HepG2 (cell line): Measurements from ENCODE around the gene PPP1R18. TPM values are rescaled to one million over a fixed set of nuclear protein-coding genes. Genes with fewer than 3 reads are reported as not detected.

Experiments used
- ATAC-seq: fragments of 200-7000 bp; cut with Tn5 transposase; 3 replicates; pipeline ENCODE4 v1.9.1; 2020; ENCODE audit warnings: mild to moderate bottlenecking, moderate library complexity
- BruUV-seq: library from RNA; stranded (reverse); fragments of 400-500 nt; replicated peaks from 2 replicates; lab custom pipeline; 2021; lab: Mats Ljungman, UMichigan
- CTCF ChIA-PET: fragments of 300-600 bp; formaldehyde crosslinking; extraction: SDS; loops from one replicate; lab custom pipeline; 2021; ENCODE audit warnings: low total read pairs, inconsistent platforms, low intra/inter-chr PET ratio; lab: Yijun Ruan, JAX
- POLR2A ChIA-PET: fragments of 350-600 bp; sonication (Branson Sonifier 250); formaldehyde crosslinking; loops from one replicate; lab custom pipeline; 2020; ENCODE audit warnings: antibody characterized with exemption, inconsistent platforms; lab: Yijun Ruan, JAX
- DNase-seq: peaks from one replicate; pipeline ENCODE4 v3.0.0-alpha.2; 2015; ENCODE audit warnings: low spot score
- FAIRE-seq: peaks from 3 replicates; lab custom pipeline; 2011; peaks lifted over from hg19 to GRCh38; lab: Jason Lieb, UNC
- H2AFZ ChIP-seq: one replicate; pipeline ENCODE4 v1.6.1; 2011; ENCODE audit warnings: low read length, inconsistent platforms
- H3K27ac ChIP-seq: fragments of 300-600 bp; 3 replicates; pipeline ENCODE4 v1.8.0; 2011; ENCODE audit warnings: mixed run types, mild to moderate bottlenecking, mixed read lengths, low read length, inconsistent platforms; ENCODE audit not compliant: insufficient read depth; ENCODE audit errors: extremely low read length
- H3K27me3 ChIP-seq, 2 experiments: fragments of 200-600 bp in 1 of 2; 2 replicates in 1 of 2; 3 replicates in 1 of 2; pipeline versions ENCODE4 v1.6.0 to v1.8.0; 2011; ENCODE audit warnings: low read length in 2 of 2, mild to moderate bottlenecking in 2 of 2, moderate library complexity in 2 of 2, inconsistent platforms in 1 of 2; ENCODE audit not compliant: insufficient read depth in 2 of 2, control insufficient read depth in 1 of 2
- H3K36me3 ChIP-seq, 2 experiments: fragments of 200-600 bp in 1 of 2; replicated peaks in 1 of 2; 2 replicates in 1 of 2; 3 replicates in 1 of 2; pipeline versions ENCODE4 v1.5.1 to v1.8.0; 2011; ENCODE audit warnings: low read length in 2 of 2, inconsistent platforms in 1 of 2; ENCODE audit not compliant: insufficient read depth in 2 of 2, control insufficient read depth in 1 of 2
- H3K4me1 ChIP-seq: 2 replicates; pipeline ENCODE4 v1.5.1; 2012; ENCODE audit warnings: low read length, inconsistent platforms; ENCODE audit not compliant: insufficient read depth
- H3K4me2 ChIP-seq: 2 replicates; pipeline ENCODE4 v1.6.0; 2011; ENCODE audit warnings: low read depth, low read length, inconsistent platforms
- H3K4me3 ChIP-seq, 3 experiments: fragments of 200-600 bp in 1 of 3; sonication (generic), shearing (Covaris generic) in 1 of 3; replicated peaks in 1 of 3; 2 replicates each; pipeline ENCODE4 v1.5.1; 2011 to 2016; ENCODE audit warnings: low read length in 3 of 3, inconsistent platforms in 2 of 3, low read depth in 2 of 3, mild to moderate bottlenecking in 2 of 3, control low read depth in 1 of 3, mixed read lengths in 1 of 3; ENCODE audit not compliant: insufficient read depth in 1 of 3
- H3K79me2 ChIP-seq: one replicate; pipeline ENCODE4 v1.6.1; 2011; ENCODE audit warnings: low read length, inconsistent platforms; ENCODE audit not compliant: insufficient read depth
- H3K9ac ChIP-seq: 2 replicates; pipeline ENCODE4 v1.6.0; 2011; ENCODE audit warnings: mild to moderate bottlenecking, low read depth, low read length, inconsistent platforms; ENCODE audit not compliant: insufficient read depth
- H3K9me3 ChIP-seq: 2 replicates; pipeline ENCODE4 v1.5.1; 2012; ENCODE audit warnings: mild to moderate bottlenecking, low read length
- H4K20me1 ChIP-seq: 2 replicates; pipeline ENCODE4 v1.6.0; 2011; ENCODE audit warnings: inconsistent platforms, mild to moderate bottlenecking, low read length, moderate library complexity; ENCODE audit not compliant: insufficient read depth
- ATF3 ChIP-seq: sonication (generic); formaldehyde crosslinking; IDR thresholded peaks from 2 replicates; pipeline ENCODE4 v1.4.0; 2020; ENCODE audit warnings: missing genetic modification reagents
- CHD4 ChIP-seq: fragments of 200-600 bp; sonication (generic); IDR thresholded peaks from 2 replicates; pipeline ENCODE4 v1.7.0; 2017; ENCODE audit warnings: mild to moderate bottlenecking, low read length, borderline replicate concordance
- EP300 ChIP-seq, 3 experiments: sonication (generic) in 1 of 3; formaldehyde crosslinking in 1 of 3; IDR thresholded peaks; 2 replicates each; pipeline versions ENCODE4 v1.5.1 to v1.6.1; 2011 to 2020; ENCODE audit warnings: low read depth in 2 of 3, low read length in 2 of 3, borderline replicate concordance in 1 of 3, improper control_type of control experiment in 1 of 3, mild to moderate bottlenecking in 1 of 3, missing genetic modification reagents in 1 of 3, moderate library complexity in 1 of 3
- HIC2 ChIP-seq: sonication (generic); formaldehyde crosslinking; IDR thresholded peaks from 2 replicates; pipeline ENCODE4 v1.9.0; 2022; ENCODE audit warnings: low read depth, missing genetic modification reagents
- KLF9 ChIP-seq: IDR thresholded peaks from 2 replicates; pipeline ENCODE4 v1.6.1; 2016; ENCODE audit warnings: low read depth
- MAFK ChIP-seq, 2 experiments: IDR thresholded peaks in 1 of 2; conservative IDR thresholded peaks in 1 of 2; 2 replicates each; pipeline ENCODE4 v1.6.1; 2011; ENCODE audit warnings: improper control_type of control experiment in 2 of 2, low read length in 2 of 2
- MBD4 ChIP-seq: IDR thresholded peaks from 2 replicates; pipeline ENCODE4 v1.6.1; 2012; ENCODE audit warnings: low read length, inconsistent platforms, borderline replicate concordance
- NFE2 ChIP-seq: sonication (generic); formaldehyde crosslinking; IDR thresholded peaks from 2 replicates; pipeline ENCODE4 v1.4.0; 2020; ENCODE audit warnings: missing genetic modification reagents
- SATB2 ChIP-seq: sonication (generic); formaldehyde crosslinking; IDR thresholded peaks from 2 replicates; pipeline ENCODE4 v1.5.0; 2020; ENCODE audit warnings: missing genetic modification reagents
- SMAD9 ChIP-seq: sonication (generic); formaldehyde crosslinking; IDR thresholded peaks from 2 replicates; pipeline ENCODE4 v1.5.1; 2020; ENCODE audit warnings: mild to moderate bottlenecking, missing genetic modification reagents
- SRSF4 ChIP-seq: fragments of 200-400 bp; formaldehyde crosslinking; IDR thresholded peaks from one replicate; pipeline ENCODE4 v1.6.1; 2018; ENCODE audit warnings: mild to moderate bottlenecking, low read depth, low read length, moderate library complexity; ENCODE audit not compliant: poor library complexity, severe bottlenecking
- WGBS: methylation state at CpG from one replicate; pipeline ENCODE4 v1.1.6; 2017; ENCODE audit warnings: low lambda C conversion rate; 5-methylcytosine and 5-hydroxymethylcytosine counted together
- in situ Hi-C: cut with HindIII; loops from 2 replicates; pipeline ENCODE4 v1.10.0; 2017; ENCODE audit warnings: low pct_unique_long_range_greater_than_20kb; ENCODE audit not compliant: extremely low pct_ligation_motif_present
- intact Hi-C: fragments of 100-400 bp; cut with micrococcal nuclease; formaldehyde crosslinking; loops from one replicate; pipeline ENCODE4 v1.10.0; 2022; ENCODE audit not compliant: unreplicated experiment
- polyA plus RNA-seq, 8 experiments: library from polyadenylated mRNA; depleted of rRNA in 3 of 8; stranded (reverse) in 7 of 8; unstranded in 1 of 8; fragments of >200 nt; fragmentation: Illumina TruSeq in 4 of 8; extraction: Trizol in 4 of 8; gene quantifications; 2 replicates each; pipeline versions ENCODE4 v1.2.1 to v1.2.3, GENCODE V29; 2011 to 2016; ENCODE audit warnings: low read depth in 4 of 8, missing spikeins in 1 of 8, mixed read lengths in 1 of 8; ENCODE audit not compliant: insufficient read depth in 1 of 8
- total RNA-seq, 5 experiments: library from RNA; depleted of rRNA; stranded (reverse); fragments of >200 nt; fragmentation: Illumina TruSeq; extraction: Trizol; gene quantifications; 2 replicates each; pipeline ENCODE4 v1.2.3, GENCODE V29; 2016; ENCODE audit warnings: low read depth in 1 of 5
- TF ChIP-seq, protein P1 (sequence below): sonication (generic); formaldehyde crosslinking; IDR thresholded peaks from 2 replicates; pipeline ENCODE4 v1.4.0; 2020; ENCODE audit warnings: mild to moderate bottlenecking, missing genetic modification reagents
- TF ChIP-seq, protein P2 (sequence below): sonication (generic); formaldehyde crosslinking; IDR thresholded peaks from 2 replicates; pipeline ENCODE4 v1.4.0; 2020; ENCODE audit warnings: missing genetic modification reagents

Gene PPP1R18
- total and polyA plus RNA-seq, 2 of the 13 experiments (the other 11 are each of a cell fraction or from before 2014, with no cell fraction given), result 4.9 to 9.2 TPM

DNA sequence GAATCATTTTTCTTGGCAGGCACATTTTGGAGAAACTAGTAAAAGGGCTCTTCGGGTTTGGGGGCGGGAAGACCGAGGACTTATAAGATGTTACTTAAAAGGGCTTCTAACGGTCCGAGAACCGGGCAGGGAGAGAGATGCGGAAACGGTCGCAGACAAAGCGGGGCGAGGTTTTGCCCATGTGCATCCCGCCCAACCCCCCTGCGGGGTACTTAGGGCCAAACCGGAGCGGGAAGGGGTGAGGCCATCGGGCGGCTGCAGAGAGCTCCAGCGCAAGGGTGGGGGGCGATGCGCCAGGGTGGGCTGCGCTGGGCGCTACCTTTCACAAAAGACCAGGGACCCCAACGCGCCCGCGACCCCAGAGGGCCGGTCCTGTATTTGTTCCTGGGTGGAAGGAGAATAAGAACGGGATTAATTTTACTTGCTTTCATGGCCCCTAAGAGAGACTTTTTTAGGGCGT is 34.3 kb upstream of the PPP1R18 start:
- ATAC-seq (no peak), FAIRE-seq (no peak), DNase-seq (peak; percentile 57)
- Histone ChIP-seq H3K27me3 (no peaks in the 10 kb centered on the region; a peak in 1 of 5 replicates), H3K27ac (peak overlapping the region; percentile 96), H2AFZ (no peak overlapping the region), H4K20me1 (peaks cover 43% of the 10 kb centered on the region), H3K4me2 (peak overlapping the region; percentile 66), H3K36me3 (peaks cover 13 to 35% of the 10 kb centered on the region in 2 experiments), H3K9ac (peak overlapping the region; percentile 96), H3K4me1 (peaks cover 63% of the 10 kb centered on the region), H3K79me2 (peaks cover 46% of the 10 kb centered on the region), H3K9me3 (no peaks in the 10 kb centered on the region), H3K4me3 (peak overlapping the region; percentile 89 to 94 (median 90))
- WGBS, result under 1% methylated on average over 29 of the region's 29 CpGs
- TSS peak; percentile 61 for BruUV-seq
- ChIA-PET POLR2A (interaction anchor here (0.6 to 5.0 kb wide), 23 partner anchors 10 to 262 kb away, joined by 3 to 92 read pairs (median 9); partner anchors contain the start of genes DHX16, FLOT1, IER3 and MRPS18B), CTCF (interaction anchor here (1.0 to 3.5 kb wide), 3 partner anchors 38 to 48 kb away, joined by 4 to 130 read pairs (median 4); partner anchors contain the start of gene DHX16)
- intact Hi-C loops (loop anchor here (1.0 to 5.0 kb wide), 4 partner anchors 29 to 238 kb away; partner anchors contain the start of genes MRPS18B and PPP1R10), in situ Hi-C loops (loop anchor here (5.0 to 10.0 kb wide), 2 partner anchors 43 to 236 kb away; partner anchors contain the start of gene HLA-E)
- TF ChIP-seq KLF9 (CRISPR knock-in tag) (no peak), NFE2 (CRISPR knock-in tag) (no peak), SRSF4 (no peak), MAFK (conservative IDR thresholded peaks at IDR 0.05 in 1 of 2, IDR thresholded peaks at IDR 0.05 in 1 of 2; ENCODE audit: low read length in 2 of 2) (no peak), EP300 (IDR thresholded peaks at IDR 0.05; ENCODE audit: low read depth in 2 of 2, low read length in 2 of 2) (no peak), EP300 (CRISPR knock-in tag; IDR thresholded peaks at IDR 0.05; ENCODE audit: borderline replicate concordance) (0 out of 2 replicates have a peak, but pooled peaks have one; percentile 5), SMAD9 (CRISPR knock-in tag) (no peak), ATF3 (CRISPR knock-in tag) (no peak), MBD4 (peak; percentile 57; the same call in 1 of the 2 replicates), HIC2 (CRISPR knock-in tag) (no peak), CHD4 (no peak; the same call in 1 of the 2 replicates), SATB2 (CRISPR knock-in tag) (no peak)
- TF ChIP-seq, protein P1, sequence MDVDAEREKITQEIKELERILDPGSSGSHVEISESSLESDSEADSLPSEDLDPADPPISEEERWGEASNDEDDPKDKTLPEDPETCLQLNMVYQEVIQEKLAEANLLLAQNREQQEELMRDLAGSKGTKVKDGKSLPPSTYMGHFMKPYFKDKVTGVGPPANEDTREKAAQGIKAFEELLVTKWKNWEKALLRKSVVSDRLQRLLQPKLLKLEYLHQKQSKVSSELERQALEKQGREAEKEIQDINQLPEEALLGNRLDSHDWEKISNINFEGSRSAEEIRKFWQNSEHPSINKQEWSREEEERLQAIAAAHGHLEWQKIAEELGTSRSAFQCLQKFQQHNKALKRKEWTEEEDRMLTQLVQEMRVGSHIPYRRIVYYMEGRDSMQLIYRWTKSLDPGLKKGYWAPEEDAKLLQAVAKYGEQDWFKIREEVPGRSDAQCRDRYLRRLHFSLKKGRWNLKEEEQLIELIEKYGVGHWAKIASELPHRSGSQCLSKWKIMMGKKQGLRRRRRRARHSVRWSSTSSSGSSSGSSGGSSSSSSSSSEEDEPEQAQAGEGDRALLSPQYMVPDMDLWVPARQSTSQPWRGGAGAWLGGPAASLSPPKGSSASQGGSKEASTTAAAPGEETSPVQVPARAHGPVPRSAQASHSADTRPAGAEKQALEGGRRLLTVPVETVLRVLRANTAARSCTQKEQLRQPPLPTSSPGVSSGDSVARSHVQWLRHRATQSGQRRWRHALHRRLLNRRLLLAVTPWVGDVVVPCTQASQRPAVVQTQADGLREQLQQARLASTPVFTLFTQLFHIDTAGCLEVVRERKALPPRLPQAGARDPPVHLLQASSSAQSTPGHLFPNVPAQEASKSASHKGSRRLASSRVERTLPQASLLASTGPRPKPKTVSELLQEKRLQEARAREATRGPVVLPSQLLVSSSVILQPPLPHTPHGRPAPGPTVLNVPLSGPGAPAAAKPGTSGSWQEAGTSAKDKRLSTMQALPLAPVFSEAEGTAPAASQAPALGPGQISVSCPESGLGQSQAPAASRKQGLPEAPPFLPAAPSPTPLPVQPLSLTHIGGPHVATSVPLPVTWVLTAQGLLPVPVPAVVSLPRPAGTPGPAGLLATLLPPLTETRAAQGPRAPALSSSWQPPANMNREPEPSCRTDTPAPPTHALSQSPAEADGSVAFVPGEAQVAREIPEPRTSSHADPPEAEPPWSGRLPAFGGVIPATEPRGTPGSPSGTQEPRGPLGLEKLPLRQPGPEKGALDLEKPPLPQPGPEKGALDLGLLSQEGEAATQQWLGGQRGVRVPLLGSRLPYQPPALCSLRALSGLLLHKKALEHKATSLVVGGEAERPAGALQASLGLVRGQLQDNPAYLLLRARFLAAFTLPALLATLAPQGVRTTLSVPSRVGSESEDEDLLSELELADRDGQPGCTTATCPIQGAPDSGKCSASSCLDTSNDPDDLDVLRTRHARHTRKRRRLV, result no peak
- TF ChIP-seq, protein P2, sequence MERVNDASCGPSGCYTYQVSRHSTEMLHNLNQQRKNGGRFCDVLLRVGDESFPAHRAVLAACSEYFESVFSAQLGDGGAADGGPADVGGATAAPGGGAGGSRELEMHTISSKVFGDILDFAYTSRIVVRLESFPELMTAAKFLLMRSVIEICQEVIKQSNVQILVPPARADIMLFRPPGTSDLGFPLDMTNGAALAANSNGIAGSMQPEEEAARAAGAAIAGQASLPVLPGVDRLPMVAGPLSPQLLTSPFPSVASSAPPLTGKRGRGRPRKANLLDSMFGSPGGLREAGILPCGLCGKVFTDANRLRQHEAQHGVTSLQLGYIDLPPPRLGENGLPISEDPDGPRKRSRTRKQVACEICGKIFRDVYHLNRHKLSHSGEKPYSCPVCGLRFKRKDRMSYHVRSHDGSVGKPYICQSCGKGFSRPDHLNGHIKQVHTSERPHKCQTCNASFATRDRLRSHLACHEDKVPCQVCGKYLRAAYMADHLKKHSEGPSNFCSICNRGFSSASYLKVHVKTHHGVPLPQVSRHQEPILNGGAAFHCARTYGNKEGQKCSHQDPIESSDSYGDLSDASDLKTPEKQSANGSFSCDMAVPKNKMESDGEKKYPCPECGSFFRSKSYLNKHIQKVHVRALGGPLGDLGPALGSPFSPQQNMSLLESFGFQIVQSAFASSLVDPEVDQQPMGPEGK (CRISPR knock-in tag), result no peak; the same call in 1 of the 2 replicates
